Fibroblast of peridontal ligament (primary cell): ENCODE measurements around the gene PRSS56.
"Not testable (repeated sequence)": the region's sequence is repeated elsewhere in the genome, so short reads cannot be mapped to it uniquely, and the experiment has no call there.

Experiments
- DNase-seq: peaks from one replicate; pipeline ENCODE4 v3.0.0-alpha.2; 2010; ENCODE audit errors: extremely low read depth

Gene PRSS56

DNA sequence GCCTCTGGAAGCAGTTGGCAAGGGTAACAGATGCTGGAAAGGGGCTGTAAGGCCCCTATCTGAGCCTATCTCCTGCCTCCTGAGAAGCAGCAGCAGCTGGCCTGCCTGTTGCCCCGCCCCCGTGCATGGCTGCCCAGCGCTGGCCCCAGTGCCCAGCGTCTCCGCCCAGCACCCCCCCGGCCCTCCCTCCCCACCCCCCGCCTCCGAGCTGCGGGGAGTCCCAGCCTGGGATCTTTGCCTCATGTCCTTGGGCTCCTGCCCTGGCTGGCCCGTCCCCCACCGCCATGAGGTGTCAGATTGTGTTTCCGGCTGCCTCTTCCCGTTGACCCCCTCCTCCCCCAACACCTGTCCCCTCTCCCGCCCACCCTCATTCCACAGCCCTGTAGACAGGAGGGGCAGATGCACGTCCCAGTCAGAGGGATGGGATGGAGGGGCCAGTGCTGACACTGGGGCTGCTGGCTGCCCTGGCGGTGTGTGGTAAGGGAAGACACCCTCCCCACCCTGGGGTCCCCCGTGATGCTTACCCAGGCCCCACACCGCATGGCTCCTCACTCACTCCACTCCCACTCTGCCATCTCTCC is 5.7 kb downstream of the PRSS56 start, which contains the start of gene CHRND:
Gene CHRND (plus strand): TSS at position 370 of the 581 bp plus-strand sequence. CDS start 56 bp downstream, at position 426.
- no peak for DNase-seq

DNA sequence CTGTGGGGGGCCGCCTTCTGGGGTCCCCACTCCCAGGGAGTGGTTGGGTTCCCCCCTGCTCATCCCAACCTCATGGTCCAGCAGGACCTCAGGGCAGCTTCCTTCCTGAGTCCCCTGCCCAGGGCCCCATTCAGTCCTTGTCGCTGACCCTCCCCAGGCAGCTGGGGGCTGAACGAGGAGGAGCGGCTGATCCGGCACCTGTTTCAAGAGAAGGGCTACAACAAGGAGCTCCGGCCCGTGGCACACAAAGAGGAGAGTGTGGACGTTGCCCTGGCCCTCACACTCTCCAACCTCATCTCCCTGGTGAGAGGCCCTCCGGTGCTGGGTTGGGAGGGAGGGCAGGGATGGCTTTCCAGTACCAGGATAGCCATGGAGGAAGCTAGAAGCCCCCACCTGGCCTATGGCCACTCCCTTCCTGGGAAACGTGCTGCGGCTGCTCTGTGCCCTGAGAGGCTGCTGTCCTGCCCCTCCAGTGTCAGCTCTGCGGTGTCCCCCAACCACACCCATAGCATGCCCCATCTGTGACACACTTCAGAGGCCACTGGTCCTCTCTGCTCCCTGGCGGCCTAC is 6.3 kb downstream of the PRSS56 start:
- DNase-seq = no peak

DNA sequence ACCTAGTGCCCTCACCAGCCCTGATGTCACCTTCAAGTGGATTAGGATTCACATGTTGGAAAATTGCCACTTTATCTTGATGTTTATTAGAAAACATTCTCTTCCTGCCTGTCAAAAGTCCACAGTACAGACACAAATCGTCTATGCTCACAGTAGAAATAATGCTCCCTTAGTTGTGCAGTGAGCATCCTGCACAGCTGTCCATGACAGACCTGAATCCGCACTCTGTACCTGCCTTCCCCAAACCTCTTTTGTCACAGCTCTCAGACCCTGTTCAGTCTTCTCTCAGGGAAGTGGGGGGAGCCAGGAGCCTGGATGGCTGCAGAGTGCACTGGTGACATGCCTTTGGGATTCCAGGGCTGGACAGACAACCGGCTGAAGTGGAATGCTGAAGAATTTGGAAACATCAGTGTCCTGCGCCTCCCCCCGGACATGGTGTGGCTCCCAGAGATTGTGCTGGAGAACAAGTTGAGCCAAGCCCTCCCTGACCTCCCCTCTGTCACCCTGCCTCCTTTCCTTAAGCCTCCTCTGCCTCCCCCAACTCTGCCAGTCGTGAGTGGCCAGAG is 7.8 kb downstream of the PRSS56 start:
- DNase-seq = no peak

- DNase-seq = no peak
Observed at GRCh38 chr2:232528746-232529460, 8.7 kb downstream of the PRSS56 start.

DNA sequence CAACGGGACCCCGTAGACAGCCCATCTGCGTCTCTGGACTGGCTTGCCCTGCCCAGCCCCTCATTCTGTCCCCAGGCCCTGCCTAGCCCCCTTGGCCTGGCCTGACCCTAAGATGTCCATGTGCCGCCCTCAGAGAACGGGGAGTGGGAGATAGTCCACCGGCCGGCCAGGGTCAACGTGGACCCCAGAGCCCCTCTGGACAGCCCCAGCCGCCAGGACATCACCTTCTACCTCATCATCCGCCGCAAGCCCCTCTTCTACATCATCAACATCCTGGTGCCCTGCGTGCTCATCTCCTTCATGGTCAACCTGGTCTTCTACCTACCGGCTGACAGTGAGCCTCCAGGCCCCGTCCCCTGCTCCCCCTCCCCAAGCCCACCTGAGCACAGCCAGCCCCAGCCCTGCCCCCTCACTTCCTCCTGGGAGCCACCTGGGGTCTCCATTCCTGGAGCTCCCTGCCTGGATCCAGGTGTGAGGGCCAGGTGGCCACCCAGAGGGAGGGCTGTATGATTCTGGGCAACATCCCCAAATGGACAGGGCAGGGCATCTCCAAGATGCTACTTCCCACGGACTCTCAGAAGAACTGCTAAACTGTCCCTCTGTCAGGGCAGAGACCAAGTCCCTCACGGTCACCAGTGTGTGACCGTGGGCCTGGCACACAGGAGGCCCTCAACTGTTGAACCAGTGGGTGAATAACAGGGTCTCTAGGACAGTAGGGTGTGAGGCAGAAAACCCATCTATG is 9.8 kb downstream of the PRSS56 start:
- no peak for DNase-seq

- no peak for DNase-seq
Observed at GRCh38 chr2:232530626-232531260, 10.6 kb downstream of the PRSS56 start.

DNA sequence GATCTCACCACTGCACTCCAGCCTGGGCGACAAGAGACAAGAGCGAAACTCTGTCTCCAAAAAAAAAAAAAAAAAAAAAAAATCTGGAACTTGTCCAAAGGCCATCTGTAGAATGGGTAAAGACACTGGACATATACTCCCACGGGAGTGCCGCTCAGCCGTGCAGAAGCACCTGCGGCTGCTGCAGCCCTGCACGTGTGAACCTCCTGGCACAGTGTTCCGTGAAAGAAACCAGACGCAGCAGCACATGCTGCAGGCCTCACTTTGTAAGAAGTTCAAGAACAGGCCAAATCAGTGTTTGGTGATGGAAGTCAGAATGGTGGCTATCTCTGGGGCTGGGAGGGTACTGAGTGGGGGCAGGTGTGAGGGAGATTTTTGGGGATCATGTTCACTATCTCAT is 12.2 kb downstream of the PRSS56 start:
- DNase-seq = no peak

- not testable (repeated sequence) for DNase-seq
Observed at GRCh38 chr2:232532821-232533220, 12.6 kb downstream of the PRSS56 start.

DNA sequence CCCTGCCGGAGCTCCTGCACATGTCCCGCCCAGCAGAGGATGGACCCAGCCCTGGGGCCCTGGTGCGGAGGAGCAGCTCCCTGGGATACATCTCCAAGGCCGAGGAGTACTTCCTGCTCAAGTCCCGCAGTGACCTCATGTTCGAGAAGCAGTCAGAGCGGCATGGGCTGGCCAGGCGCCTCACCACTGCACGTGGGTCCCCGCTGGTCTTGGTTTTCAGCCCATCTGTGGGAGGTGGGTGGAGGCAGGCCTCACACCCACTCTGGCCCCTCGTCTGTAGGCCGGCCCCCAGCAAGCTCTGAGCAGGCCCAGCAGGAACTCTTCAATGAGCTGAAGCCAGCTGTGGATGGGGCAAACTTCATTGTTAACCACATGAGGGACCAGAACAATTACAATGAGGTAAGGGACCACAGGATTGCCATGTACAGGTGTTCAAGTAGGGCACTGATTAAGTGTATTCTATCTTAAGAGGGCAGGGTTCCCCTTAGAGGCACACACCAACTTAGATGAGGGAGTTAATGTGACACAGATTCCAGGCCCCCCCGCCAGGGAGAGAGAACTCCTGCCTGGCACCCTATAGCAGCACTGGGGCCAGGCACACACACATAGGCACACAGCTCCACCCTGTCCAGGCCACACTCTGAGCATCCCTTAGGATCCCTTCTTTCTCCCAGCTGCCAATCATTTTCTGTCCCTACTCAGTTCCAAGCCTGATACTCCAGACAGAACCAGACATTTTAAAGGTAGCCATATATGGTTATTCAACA is 13.9 kb downstream of the PRSS56 start:
- DNase-seq = no peak

- no peak for DNase-seq
Observed at GRCh38 chr2:232534940-232535651, 14.9 kb downstream of the PRSS56 start.

- DNase-seq = no peak
Observed at GRCh38 chr2:232535761-232536530, 15.8 kb downstream of the PRSS56 start.

DNA sequence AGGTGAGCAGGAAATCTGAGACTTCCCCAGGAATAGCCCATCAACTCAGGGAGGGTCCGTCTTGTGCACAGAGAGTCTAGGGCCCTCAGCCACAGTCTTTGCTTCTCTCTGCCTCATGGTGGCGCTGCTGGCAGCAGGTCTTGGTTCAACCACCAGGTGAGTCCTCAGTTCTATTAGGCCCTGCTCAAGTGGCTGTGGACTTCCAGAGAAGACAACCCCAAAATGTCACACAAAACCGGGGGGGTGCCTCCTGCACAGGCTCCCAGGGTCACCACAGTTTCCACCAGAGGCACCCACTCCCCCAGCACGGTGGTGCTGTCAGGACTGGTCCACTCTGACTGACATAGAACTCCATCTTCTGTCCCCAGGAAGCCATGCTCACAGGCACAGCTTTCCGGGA is 16.9 kb downstream of the PRSS56 start:
- DNase-seq = no peak

DNA sequence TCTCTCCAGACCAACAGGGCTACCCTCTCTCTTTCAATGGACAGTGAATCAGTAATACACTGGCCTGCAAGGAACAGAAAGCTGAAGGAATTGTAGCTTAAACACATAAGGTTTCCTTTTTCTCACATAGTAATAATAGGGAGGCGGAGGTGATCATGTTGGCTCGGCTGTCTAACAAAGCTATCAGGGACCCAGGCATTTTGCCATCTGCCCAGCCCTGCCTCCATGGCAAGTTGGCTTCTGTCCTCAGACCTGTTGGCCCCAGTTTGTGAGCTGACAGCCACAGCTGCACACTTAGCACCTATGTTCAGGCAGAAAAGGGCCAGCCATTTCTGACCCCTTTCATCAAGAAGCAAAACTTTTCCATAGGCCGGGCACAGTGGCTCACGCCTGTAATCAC is 17.3 kb downstream of the PRSS56 start:
- no peak for DNase-seq

- no peak for DNase-seq
Observed at GRCh38 chr2:232538671-232539070, 18.5 kb downstream of the PRSS56 start.

- no peak for DNase-seq
Observed at GRCh38 chr2:232539298-232540231, 19.4 kb downstream of the PRSS56 start, which contains the start of gene CHRNG. TSS of gene CHRNG (plus strand) at chr2:232539692. CDS start at chr2:232539748, 56 bp downstream.

DNA sequence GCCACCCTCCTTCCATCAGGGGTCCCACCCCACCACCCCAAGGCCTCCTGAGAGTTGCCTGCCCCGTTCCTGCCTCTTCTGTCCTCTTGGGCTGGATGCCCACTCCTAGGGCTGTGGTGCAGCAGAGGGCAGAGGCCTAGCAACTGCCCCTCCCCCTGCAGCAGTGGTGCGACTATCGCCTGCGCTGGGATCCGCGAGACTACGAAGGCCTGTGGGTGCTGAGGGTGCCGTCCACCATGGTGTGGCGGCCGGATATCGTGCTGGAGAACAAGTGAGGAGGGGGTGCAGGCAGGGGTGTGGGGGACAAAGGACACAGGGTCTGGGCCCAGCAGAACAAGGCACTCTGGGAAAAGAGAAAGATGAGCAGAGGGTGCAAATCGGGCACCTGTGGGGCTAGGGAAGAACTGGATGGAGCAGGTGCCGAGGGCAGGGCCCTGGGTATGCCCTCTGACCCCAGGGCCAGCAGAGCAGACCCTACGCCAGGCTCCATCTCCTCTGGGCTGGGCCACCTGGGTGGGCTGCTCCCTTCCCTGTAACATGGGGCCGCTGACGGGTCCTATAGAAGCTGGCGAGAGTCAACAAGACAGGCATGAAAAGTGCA is 20.4 kb downstream of the PRSS56 start:
- no peak for DNase-seq

DNA sequence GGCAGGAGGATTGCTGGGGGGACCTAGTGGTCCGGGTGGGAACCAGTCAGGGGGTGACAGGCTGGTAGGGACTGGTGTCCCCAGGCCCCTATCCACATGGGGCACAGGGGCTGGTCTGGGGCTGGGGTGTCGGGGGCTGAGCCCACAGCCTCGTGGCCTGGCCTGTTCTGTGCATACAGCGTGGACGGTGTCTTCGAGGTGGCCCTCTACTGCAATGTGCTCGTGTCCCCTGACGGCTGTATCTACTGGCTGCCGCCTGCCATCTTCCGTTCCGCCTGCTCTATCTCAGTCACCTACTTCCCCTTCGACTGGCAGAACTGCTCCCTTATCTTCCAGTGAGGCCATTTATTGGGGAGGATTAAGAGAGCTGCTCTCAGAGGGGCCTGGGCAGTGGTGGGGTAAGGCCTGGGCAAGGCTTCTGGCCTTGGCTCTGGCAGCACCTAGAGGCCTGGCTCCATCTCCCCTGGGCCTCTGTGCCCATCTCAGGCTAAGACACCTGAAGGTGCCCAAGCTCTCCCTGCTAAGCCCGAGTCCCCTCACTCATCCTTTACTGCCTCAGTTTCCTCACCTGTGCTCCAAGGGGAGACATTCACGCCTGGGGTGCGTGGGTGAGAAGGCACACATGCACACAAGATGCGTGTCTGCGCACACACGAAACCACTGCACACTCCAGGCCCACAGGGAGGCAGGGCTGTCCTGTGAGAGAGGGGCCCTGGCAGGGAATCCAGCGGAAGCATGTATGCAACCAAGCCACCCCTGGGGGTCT is 21.2 kb downstream of the PRSS56 start:
- no peak for DNase-seq
